GM18499 (cell line): ENCODE results near the gene ATN1.

Experiments used
- ATAC-seq: cut with Tn5 transposase; IDR thresholded peaks from one replicate; pipeline ENCODE4 v1.9.1; 2021; ENCODE audit warnings: moderate number of reproducible peaks; ENCODE audit not compliant: insufficient read depth, unreplicated experiment

ATN1 gene

GRCh38 chr12:6956021-6956727 lies 28.4 kb downstream of the ATN1 start:
- ATAC-seq, result no peak

DNA sequence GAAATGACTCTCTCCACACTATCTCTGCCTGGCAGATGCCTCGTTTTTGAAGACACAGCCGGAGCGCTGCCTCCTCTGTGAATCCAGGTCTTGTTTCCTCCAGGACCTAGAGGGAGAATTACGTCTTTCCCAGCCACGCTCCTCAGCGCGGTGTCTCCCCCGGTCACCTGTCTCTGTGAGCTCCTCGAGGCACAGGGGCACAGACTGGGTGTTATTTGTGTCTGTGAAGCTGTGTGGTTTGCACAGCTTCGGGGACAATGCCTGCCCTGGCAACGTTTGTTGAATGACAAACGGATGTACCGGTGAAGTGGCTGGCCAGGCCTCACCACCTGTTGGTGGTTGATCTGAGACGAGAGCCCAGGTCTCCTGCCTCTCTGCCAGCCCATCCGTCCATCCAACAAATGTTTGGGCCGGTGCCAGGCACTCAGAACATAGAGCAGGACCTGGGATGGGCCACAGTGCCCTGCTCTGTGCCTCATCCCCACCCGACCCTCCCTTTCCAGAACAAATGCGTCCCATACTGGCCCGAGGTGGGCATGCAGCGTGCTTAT lies 29.5 kb downstream of the ATN1 start:
- no peak for ATAC-seq

DNA sequence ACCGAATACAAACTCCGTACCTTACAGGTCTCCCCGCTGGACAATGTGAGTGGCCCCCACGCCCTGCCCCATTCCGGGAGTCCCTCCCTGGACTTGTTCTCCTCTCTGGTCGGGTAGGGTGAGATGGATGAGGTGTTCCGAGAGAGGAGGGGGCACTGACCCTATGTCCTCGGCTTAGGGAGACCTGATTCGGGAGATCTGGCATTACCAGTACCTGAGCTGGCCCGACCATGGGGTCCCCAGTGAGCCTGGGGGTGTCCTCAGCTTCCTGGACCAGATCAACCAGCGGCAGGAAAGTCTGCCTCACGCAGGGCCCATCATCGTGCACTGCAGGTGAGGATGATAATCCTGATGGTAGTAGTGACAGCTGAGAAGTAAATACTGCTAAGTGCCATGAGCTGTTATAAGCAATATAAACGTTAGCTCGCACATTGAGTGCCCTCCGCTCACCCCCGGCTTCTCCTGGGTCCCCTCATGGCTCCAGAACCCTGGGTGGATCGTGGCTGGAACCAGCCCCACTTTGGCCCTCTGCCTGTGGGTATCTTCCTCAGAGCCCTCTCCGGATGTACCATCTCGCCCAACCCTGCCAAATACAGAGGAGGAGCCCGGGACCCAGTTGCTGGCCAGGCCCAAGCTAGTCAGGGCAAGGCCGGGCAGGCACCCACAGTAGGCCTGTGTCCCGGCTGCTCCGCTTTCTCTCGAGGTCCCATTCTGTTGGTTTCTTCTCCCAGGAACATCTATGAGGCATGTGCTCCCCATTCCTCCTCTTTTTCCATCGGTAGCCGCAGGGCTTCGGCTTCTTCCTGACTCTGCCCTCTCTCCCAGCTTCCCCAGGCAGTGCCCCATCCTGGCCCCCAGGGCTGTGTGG lies 30.2 kb downstream of the ATN1 start:
- ATAC-seq, result no peak

DNA sequence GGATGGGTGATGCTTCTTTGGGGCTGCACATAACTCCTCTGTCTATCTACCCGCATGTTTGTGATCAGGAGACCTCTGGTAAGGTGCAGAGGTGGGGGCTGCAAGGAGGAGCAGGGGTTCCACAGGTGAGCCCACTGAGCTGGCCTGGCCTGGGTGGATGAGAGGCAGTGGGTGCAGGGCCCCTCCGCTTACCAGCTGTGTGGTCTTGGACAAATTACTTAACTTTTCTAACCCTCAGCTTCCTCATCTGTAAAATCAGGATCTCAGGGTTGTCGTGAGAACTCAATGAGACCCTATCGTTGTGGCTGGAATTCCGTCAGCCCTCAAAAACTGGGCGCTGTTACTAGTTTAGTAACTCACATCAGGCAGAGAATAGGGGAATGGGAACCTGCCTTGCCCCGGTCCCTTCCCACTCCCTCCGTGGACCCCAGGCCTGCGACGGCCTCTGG lies 30.9 kb downstream of the ATN1 start:
- no peak for ATAC-seq

- ATAC-seq, result no peak
Observed at GRCh38 chr12:6959058-6959804, 31.5 kb downstream of the ATN1 start.

DNA sequence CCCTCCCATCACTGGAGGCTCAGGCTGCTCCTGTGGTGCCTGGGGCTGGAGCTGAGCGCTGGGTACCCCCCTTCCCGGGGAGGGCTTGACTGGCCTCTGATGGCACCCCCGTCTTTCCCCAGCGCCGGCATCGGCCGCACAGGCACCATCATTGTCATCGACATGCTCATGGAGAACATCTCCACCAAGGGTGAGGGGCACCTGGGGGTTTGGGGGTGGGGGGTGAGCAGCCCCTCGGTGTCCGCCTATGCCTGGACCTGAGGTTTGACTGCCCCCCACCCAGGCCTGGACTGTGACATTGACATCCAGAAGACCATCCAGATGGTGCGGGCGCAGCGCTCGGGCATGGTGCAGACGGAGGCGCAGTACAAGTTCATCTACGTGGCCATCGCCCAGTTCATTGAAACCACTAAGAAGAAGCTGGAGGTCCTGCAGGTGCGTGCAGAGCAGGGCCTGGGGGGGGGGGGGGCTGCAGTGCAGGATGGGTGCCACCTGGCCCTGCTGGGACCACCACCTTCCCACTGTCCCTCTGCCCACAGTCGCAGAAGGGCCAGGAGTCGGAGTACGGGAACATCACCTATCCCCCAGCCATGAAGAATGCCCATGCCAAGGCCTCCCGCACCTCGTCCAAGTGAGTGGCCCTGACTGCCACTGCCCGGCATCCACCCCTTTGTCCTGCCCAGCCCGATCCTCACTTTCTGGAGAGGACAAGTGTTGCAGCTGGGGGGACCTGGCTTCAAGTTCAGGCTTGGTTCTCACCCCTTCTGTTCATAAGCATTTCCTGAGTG lies 32.2 kb downstream of the ATN1 start:
- ATAC-seq, result no peak

DNA sequence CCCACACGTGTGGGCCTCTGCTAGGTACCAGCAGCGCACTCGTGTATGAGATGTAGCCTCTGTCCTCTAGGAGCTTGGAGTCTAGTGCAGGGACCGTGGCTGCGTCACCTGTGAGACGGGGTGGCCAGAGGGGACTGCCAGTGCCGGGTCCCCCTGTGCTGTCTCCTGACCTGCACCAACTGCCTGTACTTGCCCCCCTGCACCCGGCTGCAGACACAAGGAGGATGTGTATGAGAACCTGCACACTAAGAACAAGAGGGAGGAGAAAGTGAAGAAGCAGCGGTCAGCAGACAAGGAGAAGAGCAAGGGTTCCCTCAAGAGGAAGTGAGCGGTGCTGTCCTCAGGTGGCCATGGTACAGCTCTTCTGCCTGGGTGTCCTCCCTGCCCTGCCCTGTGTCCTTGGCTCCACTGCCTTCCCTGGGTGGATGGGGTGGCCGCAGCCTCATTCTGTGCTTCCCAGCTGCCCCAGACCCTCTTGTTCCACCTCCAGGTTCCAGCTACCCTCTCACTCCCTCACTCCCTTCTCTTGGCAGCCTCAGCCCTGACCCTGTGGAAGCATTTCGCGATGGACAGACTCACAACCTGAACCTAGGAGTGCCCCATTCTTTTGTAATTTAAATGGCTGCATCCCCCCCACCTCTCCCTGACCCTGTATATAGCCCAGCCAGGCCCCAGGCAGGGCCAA lies 33.0 kb downstream of the ATN1 start:
- no peak for ATAC-seq

DNA sequence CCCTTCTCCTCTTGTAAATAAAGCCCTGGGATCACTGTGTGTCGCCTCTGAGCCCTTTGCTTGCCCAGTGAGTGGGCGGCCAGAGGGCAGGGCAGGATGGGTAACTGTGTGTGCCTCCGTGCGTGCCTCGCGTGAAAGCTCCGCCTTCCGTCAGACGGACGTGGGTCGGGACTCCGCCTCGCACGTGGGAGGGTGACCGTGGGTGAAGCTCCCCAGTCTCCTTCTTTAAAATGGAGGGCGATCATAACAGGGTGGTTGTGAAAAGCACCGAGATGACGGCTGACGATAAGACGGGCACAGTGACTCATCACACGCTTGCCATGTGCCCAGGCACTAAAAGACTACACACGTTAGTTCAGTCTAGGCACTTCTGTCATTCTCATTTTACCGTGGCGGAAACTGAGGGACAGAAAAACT lies 33.5 kb downstream of the ATN1 start:
- ATAC-seq, result no peak

GRCh38 chr12:6961695-6962284 lies 34.0 kb downstream of the ATN1 start:
- no peak for ATAC-seq

- no peak for ATAC-seq
Observed at GRCh38 chr12:6962285-6963015, 34.7 kb downstream of the ATN1 start.

DNA sequence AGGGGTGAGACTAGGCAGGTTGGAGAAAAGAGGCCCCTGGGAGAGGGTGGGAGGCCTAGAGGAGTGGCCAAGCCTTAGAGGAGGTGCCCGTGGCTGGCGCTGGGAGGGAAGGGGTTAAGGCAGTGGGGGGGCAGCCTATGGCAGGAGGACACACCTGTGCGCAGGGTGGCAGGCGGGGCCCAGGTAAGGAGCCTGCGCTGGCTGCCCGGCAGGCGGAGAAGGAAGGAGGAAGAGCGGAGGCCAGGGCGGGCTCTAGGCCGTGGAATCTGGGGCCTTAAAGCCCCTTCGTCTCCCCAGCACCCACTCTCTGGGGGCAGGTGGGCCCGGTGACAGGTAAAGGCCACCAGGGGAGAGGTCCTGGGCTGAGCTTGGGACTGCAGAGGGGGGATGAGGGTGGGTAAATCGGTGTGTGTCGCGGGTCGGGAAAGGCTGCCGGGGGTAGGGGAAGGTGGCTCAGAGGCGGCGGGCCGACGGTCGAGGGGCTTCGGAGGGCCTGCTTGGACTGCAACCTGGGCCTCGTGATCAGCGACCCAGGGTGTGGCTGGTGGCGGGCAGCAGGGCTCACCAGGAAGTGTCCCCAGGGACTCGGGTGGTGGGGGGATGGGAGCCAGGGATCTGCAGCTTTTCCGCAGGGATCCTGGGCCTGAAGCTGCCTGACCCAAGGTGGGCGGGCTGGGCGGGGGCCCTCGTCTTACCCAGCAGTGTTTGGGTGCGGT lies 35.4 kb downstream of the ATN1 start:
- no peak for ATAC-seq

- no peak for ATAC-seq
Observed at GRCh38 chr12:6963791-6964413, 36.1 kb downstream of the ATN1 start.

DNA sequence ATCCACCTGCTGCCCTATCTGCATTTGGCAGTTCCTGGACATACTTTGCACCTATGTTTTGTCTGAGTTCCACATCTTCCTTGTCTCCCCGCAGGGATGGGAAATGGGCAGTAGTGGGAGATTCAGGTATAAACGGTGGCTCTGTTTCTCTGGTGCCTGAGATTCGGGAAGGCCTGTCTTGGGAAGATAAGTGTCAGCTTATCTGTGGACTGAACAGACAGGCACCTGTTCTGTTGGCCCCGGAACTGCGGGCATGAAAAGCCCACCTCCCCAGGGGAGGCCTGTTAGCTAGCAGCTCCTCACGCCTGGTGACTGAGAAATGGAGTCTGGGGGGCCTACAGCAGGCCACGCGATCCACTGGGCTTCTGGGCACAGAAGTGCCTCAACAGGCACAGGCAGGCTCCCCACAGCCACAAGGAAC lies 36.9 kb downstream of the ATN1 start:
- no peak for ATAC-seq

DNA sequence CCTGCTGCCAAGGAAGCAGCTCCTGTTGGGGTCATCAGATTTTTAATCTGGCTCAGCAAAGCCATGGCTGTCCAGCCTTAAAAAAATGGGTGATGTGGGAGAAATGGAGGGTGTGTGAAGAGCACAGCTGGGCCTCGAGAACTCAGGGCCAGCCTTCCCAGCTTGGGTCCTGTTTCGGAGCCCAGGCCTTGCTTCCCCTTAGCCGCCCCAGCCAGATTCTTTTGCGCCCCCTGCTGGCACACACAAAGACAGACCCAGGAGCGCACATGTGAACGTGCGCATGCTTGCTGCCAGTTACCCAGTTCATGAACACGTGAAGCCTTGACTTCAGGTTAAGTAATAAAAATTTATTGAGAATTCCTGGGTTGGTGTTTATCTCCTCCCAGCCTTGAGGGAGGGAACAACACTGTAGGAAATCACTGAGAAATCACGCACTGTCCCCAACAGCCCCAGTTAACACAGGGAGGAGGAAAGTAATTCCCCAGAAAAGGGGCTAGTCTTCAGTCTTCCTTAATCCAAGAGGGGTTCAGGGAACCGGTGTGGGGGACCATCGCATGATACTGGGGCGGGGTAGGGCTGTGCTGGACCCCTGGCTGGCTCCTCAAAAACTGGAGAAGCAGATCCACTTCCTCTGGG lies 37.4 kb downstream of the ATN1 start:
- ATAC-seq, result no peak

DNA sequence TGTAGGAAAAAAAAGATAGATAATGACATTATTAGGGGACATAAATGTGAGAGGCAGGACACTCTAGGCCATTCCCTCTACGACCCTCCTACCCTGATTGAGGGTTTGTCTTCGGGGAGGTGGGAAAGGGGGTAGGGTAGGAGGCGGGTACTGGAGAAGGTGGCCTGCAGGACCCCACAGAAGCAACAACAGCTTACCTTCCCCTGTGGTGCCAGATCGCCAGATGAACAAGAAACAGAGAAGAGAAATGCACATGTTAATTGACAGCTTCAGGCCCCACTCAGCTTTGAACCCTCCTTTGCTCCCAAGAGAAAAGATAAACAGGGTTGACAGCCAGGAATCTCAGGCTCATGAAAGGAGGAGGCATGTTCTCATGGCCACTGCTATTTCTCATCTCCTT lies 38.0 kb downstream of the ATN1 start:
- no peak for ATAC-seq

- no peak for ATAC-seq
Observed at GRCh38 chr12:6966351-6966750, 38.6 kb downstream of the ATN1 start.

GRCh38 chr12:6967651-6968100 lies 39.9 kb downstream of the ATN1 start:
- ATAC-seq, result no peak
